Endothelial cell of umbilical vein (primary cell): ENCODE results near the gene PMEL. TPM values are rescaled to one million over a fixed set of nuclear protein-coding genes. Genes with fewer than 3 reads are reported as not detected.
A peak's percentile ranks its signal among the peaks of the same experiment; 100 is the strongest.

Source experiments
- BruUV-seq: library from RNA; stranded (reverse); fragments of 400-500 nt; replicated peaks from 2 replicates; lab custom pipeline; 2021; lab: Mats Ljungman, UMichigan
- CTCF ChIA-PET: fragments of 300-600, 350-600 bp; sonication (Branson Sonifier 250); formaldehyde crosslinking; loops from one replicate; lab custom pipeline; 2021; ENCODE audit warnings: antibody characterized with exemption, inconsistent platforms; lab: Charles Lee
- POLR2A ChIA-PET: fragments of 300-600, 350-600 bp; sonication (Branson Sonifier 250); formaldehyde crosslinking; loops from one replicate; lab custom pipeline; 2021; ENCODE audit warnings: antibody characterized with exemption, inconsistent platforms; lab: Charles Lee
- DNase-seq: peaks from one replicate; pipeline ENCODE4 v3.0.0-alpha.2; 2011; ENCODE audit warnings: low read depth, low spot score
- FAIRE-seq: peaks from 2 replicates; lab custom pipeline; 2011; peaks lifted over from hg19 to GRCh38; lab: Jason Lieb, UNC
- H2AFZ ChIP-seq: 2 replicates; pipeline ENCODE4 v1.6.0; 2012; ENCODE audit warnings: low read depth, low read length, control low read depth, inconsistent platforms
- H3K27ac ChIP-seq: 2 replicates; pipeline ENCODE4 v1.5.1; 2011; ENCODE audit warnings: low read depth, mild to moderate bottlenecking, control low read depth, low read length, moderate library complexity; ENCODE audit not compliant: insufficient read depth
- H3K27me3 ChIP-seq, 2 experiments: 2 replicates each; pipeline versions ENCODE4 v1.6.0 to v1.6.1; 2011; ENCODE audit warnings: low read length in 2 of 2, mixed read lengths in 1 of 2; ENCODE audit not compliant: control insufficient read depth in 2 of 2, insufficient read depth in 2 of 2
- H3K36me3 ChIP-seq, 2 experiments: 2 replicates in 1 of 2; 3 replicates in 1 of 2; pipeline ENCODE4 v1.5.1; 2011; ENCODE audit warnings: low read length in 2 of 2, mild to moderate bottlenecking in 1 of 2, moderate library complexity in 1 of 2; ENCODE audit not compliant: control insufficient read depth in 2 of 2, insufficient read depth in 2 of 2; ENCODE audit errors: extremely low read depth in 1 of 2
- H3K4me1 ChIP-seq: 3 replicates; pipeline ENCODE4 v1.5.1; 2011; ENCODE audit warnings: mild to moderate bottlenecking, low read length; ENCODE audit not compliant: control insufficient read depth, insufficient read depth; ENCODE audit errors: extremely low read depth
- H3K4me2 ChIP-seq: 2 replicates; pipeline ENCODE4 v1.6.1; 2011; ENCODE audit warnings: low read length, control low read depth, mixed read lengths; ENCODE audit not compliant: insufficient read depth
- H3K4me3 ChIP-seq, 3 experiments: fragments of 200-600 bp in 1 of 3; sonication (generic), shearing (Covaris generic) in 1 of 3; replicated peaks in 1 of 3; 2 replicates each; pipeline ENCODE4 v1.5.1; 2011 to 2016; ENCODE audit warnings: control low read depth in 3 of 3, low read length in 3 of 3, mild to moderate bottlenecking in 2 of 3, inconsistent platforms in 1 of 3, low read depth in 1 of 3, moderate library complexity in 1 of 3; ENCODE audit not compliant: insufficient read depth in 1 of 3
- H3K79me2 ChIP-seq: 2 replicates; pipeline ENCODE4 v1.6.0; 2012; ENCODE audit warnings: low read length, inconsistent platforms; ENCODE audit not compliant: control insufficient read depth, insufficient read depth
- H3K9ac ChIP-seq: replicated peaks from 2 replicates; pipeline ENCODE3; 2011; ENCODE audit warnings: low read length, control low read depth; ENCODE audit not compliant: insufficient read depth; ENCODE audit errors: extremely low read depth
- H3K9me1 ChIP-seq: replicated peaks from 3 replicates; pipeline ENCODE4 v1.6.0; 2011; ENCODE audit warnings: mild to moderate bottlenecking, low read length; ENCODE audit not compliant: control insufficient read depth, insufficient read depth; ENCODE audit errors: extremely low read depth
- H3K9me3 ChIP-seq: replicated peaks from 2 replicates; pipeline ENCODE4 v1.5.1; 2012; ENCODE audit warnings: low read length, inconsistent platforms; ENCODE audit not compliant: control insufficient read depth, insufficient read depth
- H4K20me1 ChIP-seq: replicated peaks from 2 replicates; pipeline ENCODE3; 2011; ENCODE audit warnings: mild to moderate bottlenecking, low read length; ENCODE audit not compliant: control insufficient read depth, insufficient read depth; ENCODE audit errors: extremely low read depth
- CTCF ChIP-seq, 2 donors: IDR thresholded peaks; 1 replicate in 1 of 2; 2 replicates in 1 of 2; pipeline ENCODE4 v1.5.1; 2011; ENCODE audit warnings: low read length in 2 of 2, mild to moderate bottlenecking in 2 of 2, moderate library complexity in 2 of 2, control low read depth in 1 of 2, inconsistent platforms in 1 of 2, low read depth in 1 of 2; ENCODE audit not compliant: insufficient read depth in 1 of 2; ENCODE audit errors: extremely low read depth in 1 of 2
- FOS ChIP-seq: IDR thresholded peaks from 2 replicates; pipeline ENCODE4 v1.6.1; 2011; ENCODE audit warnings: mild to moderate bottlenecking, low read length, moderate library complexity, borderline replicate concordance; ENCODE audit not compliant: insufficient read depth
- GATA2 ChIP-seq: IDR thresholded peaks from 2 replicates; pipeline ENCODE4 v1.7.0; 2011; ENCODE audit warnings: low read depth, mild to moderate bottlenecking, moderate library complexity, mixed read lengths, low read length; ENCODE audit not compliant: insufficient read length, insufficient read depth
- dilution Hi-C: fragments of 300-500 bp; cut with MboI; formaldehyde crosslinking; loops from one replicate; pipeline ENCODE4 v1.15.0; 2019; ENCODE audit warnings: low sequenced_read_pairs; ENCODE audit not compliant: extremely low pct_ligation_motif_present
- intact Hi-C: fragments of 100-400 bp; cut with micrococcal nuclease; formaldehyde crosslinking; loops from one replicate; pipeline ENCODE4 v1.10.0; 2022
- polyA plus RNA-seq, 4 experiments: library from polyadenylated mRNA; depleted of rRNA in 3 of 4; stranded (reverse) in 3 of 4; unstranded in 1 of 4; fragments of >200 nt; gene quantifications; 2 replicates each; pipeline versions ENCODE4 v1.2.1 to v1.2.3, GENCODE V29; 2011 to 2012; ENCODE audit warnings: missing spikeins in 1 of 4
- total RNA-seq: library from RNA; stranded (reverse); gene quantifications from 2 replicates; pipeline ENCODE4 v1.2.3, GENCODE V29; 2021

Gene PMEL
- total and polyA plus RNA-seq, 2 donors (not counting 3 experiments of a cell fraction or from before 2014, with no cell fraction given): 0.51 to 0.99 TPM

- intact Hi-C loops (loop anchor here (5.0 kb wide), 1 partner anchor 111 kb away; the partner anchor contains the start of gene RPS26), dilution Hi-C loops (no loop called here)
- peak; percentile 84 for FAIRE-seq
- CTCF ChIA-PET: interaction anchor here (0.5 to 2.9 kb wide), 27 partner anchors 9 to 201 kb away, joined by 3 to 37 read pairs (median 4); partner anchors contain the start of genes DNAJC14, MMP19, ORMDL2 and RAB5B
- no TSS peak for BruUV-seq
- H3K9me3 ChIP-seq: no peaks in the 10 kb centered on the region
- peaks cover 10% of the 10 kb centered on the region for H3K79me2 ChIP-seq
- POLR2A ChIA-PET: interaction anchor here (0.7 to 1.1 kb wide), 2 partner anchors 43 to 113 kb away, joined by 3 read pairs; partner anchors contain the start of genes ORMDL2, RAB5B and SARNP
- no peaks in the 10 kb centered on the region for H4K20me1 ChIP-seq
- peak within 1 kb of the TSS; percentile 85 for H3K4me2 ChIP-seq
- peak within 1 kb of the TSS; percentile 86 for H2AFZ ChIP-seq
- peaks cover 39% of the 10 kb centered on the region for H3K4me1 ChIP-seq
- no peak for TF ChIP-seq FOS
- peak; percentile 49 to 54 for TF ChIP-seq CTCF (IDR thresholded peaks at IDR 0.05; ENCODE audit: extremely low read depth in 1 of 2, insufficient read depth in 1 of 2, low read depth in 1 of 2, low read length in 2 of 2)
- no peak for TF ChIP-seq GATA2
- no peaks in the 10 kb centered on the region for H3K27me3 ChIP-seq
- H3K27ac ChIP-seq: peak within 1 kb of the TSS; percentile 42
- peak within 1 kb of the TSS; percentile 62 for H3K9ac ChIP-seq
- peak within 1 kb of the TSS; percentile 53 to 93 (median 70) for H3K4me3 ChIP-seq
- no peaks in the 10 kb centered on the region for H3K9me1 ChIP-seq
- H3K36me3 ChIP-seq: no peaks in the 10 kb centered on the region
- peak; percentile 70 for DNase-seq
These were observed 35.0 kb downstream of the PMEL start, which contains the start of gene DGKA for GRCh38 chr12:55930771-55931316. TSS of gene DGKA (plus strand) at chr12:55931162. CDS start at chr12:55936504, 5,342 bp downstream.
